H1 (cell line): Measurements from ENCODE around the gene GLTP. TPM values are rescaled to one million over a fixed set of nuclear protein-coding genes. Genes with fewer than 3 reads are reported as not detected.

ENCODE experiments used
- CTCF ChIA-PET: fragments of 300-600 bp; sonication (Branson Sonifier 250); formaldehyde crosslinking; loops from one replicate; lab custom pipeline; 2021; ENCODE audit not compliant: partially characterized antibody; lab: Charles Lee
- POLR2A ChIA-PET: fragments of 300-600 bp; sonication (Branson Sonifier 250); formaldehyde crosslinking; loops from one replicate; lab custom pipeline; 2021; ENCODE audit warnings: inconsistent platforms; ENCODE audit not compliant: partially characterized antibody; lab: Charles Lee
- DNase-seq, 2 experiments: peaks; one replicate each; pipeline versions ENCODE4 v3.0.0 to v3.0.0-alpha.2; 2010 to 2022; ENCODE audit warnings: low spot score in 2 of 2, low read depth in 1 of 2, mixed read lengths in 1 of 2
- FAIRE-seq: peaks from 2 replicates; lab custom pipeline; 2011; peaks lifted over from hg19 to GRCh38; lab: Jason Lieb, UNC
- H2AFZ ChIP-seq: 2 replicates; pipeline ENCODE4 v1.8.1; 2012; ENCODE audit warnings: low read length, inconsistent platforms
- H2AK5ac ChIP-seq: 2 replicates; pipeline ENCODE4 v1.6.1; 2013; ENCODE audit warnings: low read depth, low read length
- H2BK120ac ChIP-seq: replicated peaks from 2 replicates; pipeline ENCODE3; 2013; ENCODE audit warnings: low read depth, low read length, inconsistent platforms
- H2BK12ac ChIP-seq: 2 replicates; pipeline ENCODE4 v1.6.1; 2013; ENCODE audit warnings: low read depth, low read length
- H2BK15ac ChIP-seq: 2 replicates; pipeline ENCODE4 v1.6.1; 2013; ENCODE audit warnings: low read length
- H2BK20ac ChIP-seq: 2 replicates; pipeline ENCODE4 v1.6.1; 2013; ENCODE audit warnings: low read length
- H2BK5ac ChIP-seq: 2 replicates; pipeline ENCODE4 v1.6.1; 2013; ENCODE audit warnings: low read depth, low read length
- H3K14ac ChIP-seq: 2 replicates; pipeline ENCODE4 v1.6.1; 2013; ENCODE audit warnings: inconsistent platforms; ENCODE audit not compliant: insufficient read length
- H3K18ac ChIP-seq: 2 replicates; pipeline ENCODE4 v1.6.1; 2013; ENCODE audit warnings: low read length; ENCODE audit errors: extremely low read depth
- H3K23ac ChIP-seq: 2 replicates; pipeline ENCODE4 v1.6.1; 2013; ENCODE audit warnings: inconsistent platforms; ENCODE audit not compliant: insufficient read length
- H3K23me2 ChIP-seq: 2 replicates; pipeline ENCODE4 v1.6.1; 2013; ENCODE audit warnings: low read depth, low read length
- H3K27ac ChIP-seq: 2 replicates; pipeline ENCODE4 v1.6.1; 2011; ENCODE audit warnings: low read depth, low read length, inconsistent platforms
- H3K27me3 ChIP-seq, 4 experiments: replicated peaks in 1 of 4; 1 replicate in 1 of 4; 2 replicates in 3 of 4; pipeline versions ENCODE4 v1.6.1 to v1.8.1; 2011 to 2013; ENCODE audit warnings: low read length in 3 of 4, mild to moderate bottlenecking in 3 of 4, inconsistent platforms in 2 of 4, mixed read lengths in 2 of 4, moderate library complexity in 1 of 4; ENCODE audit not compliant: control insufficient read depth in 3 of 4, insufficient read depth in 3 of 4; ENCODE audit errors: extremely low read depth in 1 of 4
- H3K36me3 ChIP-seq, 4 experiments: 2 replicates each; pipeline versions ENCODE4 v1.6.1 to v1.8.1; 2011 to 2013; ENCODE audit warnings: mild to moderate bottlenecking in 4 of 4, low read length in 3 of 4, moderate library complexity in 2 of 4, control low read depth in 1 of 4, inconsistent platforms in 1 of 4; ENCODE audit not compliant: insufficient read depth in 4 of 4, control insufficient read depth in 2 of 4
- H3K4ac ChIP-seq: replicated peaks from 2 replicates; pipeline ENCODE3; 2013; ENCODE audit warnings: low read length, low read depth, mixed read lengths, inconsistent platforms; ENCODE audit not compliant: insufficient read length
- H3K4me1 ChIP-seq, 4 experiments: replicated peaks in 1 of 4; 1 replicate in 1 of 4; 2 replicates in 3 of 4; pipeline versions ENCODE4 v1.6.1 to v1.8.1; 2011 to 2013; ENCODE audit warnings: low read length in 3 of 4, inconsistent platforms in 2 of 4, mixed read lengths in 1 of 4; ENCODE audit not compliant: insufficient read depth in 4 of 4, control insufficient read depth in 3 of 4
- H3K4me2 ChIP-seq, 2 experiments: 2 replicates each; pipeline versions ENCODE4 v1.6.1 to v1.8.1; 2011 to 2013; ENCODE audit warnings: low read depth in 2 of 2, low read length in 2 of 2, control low read depth in 1 of 2, inconsistent platforms in 1 of 2, mild to moderate bottlenecking in 1 of 2; ENCODE audit not compliant: insufficient read depth in 1 of 2
- H3K4me3 ChIP-seq, 4 experiments: fragments of 200-600, 300-600 bp in 1 of 4; sonication (generic), shearing (Covaris generic), sonication (Bioruptor Twin) in 1 of 4; 2 replicates each; pipeline versions ENCODE4 v1.5.1 to v1.8.1; 2011 to 2016; ENCODE audit warnings: low read length in 4 of 4, low read depth in 3 of 4, control low read depth in 2 of 4, inconsistent platforms in 2 of 4, mild to moderate bottlenecking in 2 of 4, mixed read lengths in 1 of 4, moderate library complexity in 1 of 4; ENCODE audit not compliant: insufficient read depth in 2 of 4; ENCODE audit errors: extremely low read depth in 1 of 4
- H3K56ac ChIP-seq: replicated peaks from 2 replicates; pipeline ENCODE3; 2013; ENCODE audit warnings: low read depth, mild to moderate bottlenecking, mixed read lengths, low read length, inconsistent platforms; ENCODE audit not compliant: insufficient read length
- H3K79me1 ChIP-seq: 2 replicates; pipeline ENCODE4 v1.6.1; 2013; ENCODE audit warnings: low read depth, low read length, control low read depth
- H3K79me2 ChIP-seq, 2 experiments: 2 replicates each; pipeline versions ENCODE4 v1.6.1 to v1.8.1; 2012 to 2013; ENCODE audit warnings: low read length in 2 of 2, mild to moderate bottlenecking in 2 of 2, inconsistent platforms in 1 of 2; ENCODE audit not compliant: insufficient read depth in 2 of 2, control insufficient read depth in 1 of 2
- H3K9ac ChIP-seq, 4 experiments: replicated peaks in 1 of 4; 1 replicate in 1 of 4; 2 replicates in 3 of 4; pipeline versions ENCODE4 v1.6.1 to v1.8.1; 2011 to 2013; ENCODE audit warnings: low read depth in 3 of 4, low read length in 3 of 4, control low read depth in 2 of 4, mild to moderate bottlenecking in 2 of 4, moderate library complexity in 2 of 4, inconsistent platforms in 1 of 4; ENCODE audit errors: extremely low read depth in 1 of 4
- H3K9me3 ChIP-seq, 2 experiments: 2 replicates each; pipeline versions ENCODE4 v1.6.1 to v1.8.1; 2012 to 2013; ENCODE audit warnings: mild to moderate bottlenecking in 2 of 2, moderate library complexity in 2 of 2, control low read depth in 1 of 2, inconsistent platforms in 1 of 2, low read depth in 1 of 2, low read length in 1 of 2, mixed read lengths in 1 of 2; ENCODE audit not compliant: insufficient read depth in 2 of 2
- H4K20me1 ChIP-seq, 2 experiments: replicated peaks in 1 of 2; 2 replicates each; pipeline versions ENCODE3 to v1.8.1; 2011 to 2013; ENCODE audit warnings: inconsistent platforms in 2 of 2, low read length in 2 of 2, mild to moderate bottlenecking in 1 of 2; ENCODE audit not compliant: insufficient read depth in 2 of 2, control insufficient read depth in 1 of 2
- H4K5ac ChIP-seq: 2 replicates; pipeline ENCODE4 v1.6.1; 2013; ENCODE audit warnings: low read length, low read depth, mixed read lengths, inconsistent platforms; ENCODE audit not compliant: insufficient read length
- H4K8ac ChIP-seq: 2 replicates; pipeline ENCODE4 v1.8.0; 2013; ENCODE audit warnings: mild to moderate bottlenecking, moderate library complexity, low read length, inconsistent platforms; ENCODE audit not compliant: insufficient read depth; ENCODE audit errors: extremely low read depth
- H4K91ac ChIP-seq: replicated peaks from 2 replicates; pipeline ENCODE3; 2013; ENCODE audit warnings: low read length, mixed read lengths, inconsistent platforms; ENCODE audit not compliant: insufficient read length
- ASH2L ChIP-seq: fragments of 200-600, 300-600 bp; sonication (generic); IDR thresholded peaks from one replicate; pipeline ENCODE4 v1.7.1; 2017; ENCODE audit warnings: low read length
- BACH1 ChIP-seq: IDR thresholded peaks from 2 replicates; pipeline ENCODE4 v1.6.1; 2012; ENCODE audit warnings: low read length, improper control_type of control experiment
- BCL11A ChIP-seq, 2 experiments: IDR thresholded peaks; one replicate each; pipeline ENCODE4 v1.6.1; 2011; ENCODE audit warnings: low read depth in 2 of 2, low read length in 2 of 2, mild to moderate bottlenecking in 2 of 2
- BRCA1 ChIP-seq: IDR thresholded peaks from 2 replicates; pipeline ENCODE4 v1.6.1; 2012; ENCODE audit warnings: low read depth, low read length, improper control_type of control experiment
- CBX8 ChIP-seq: fragments of 300-800, 300-1000 bp; sonication (generic); IDR thresholded peaks from 2 replicates; pipeline ENCODE4 v1.7.1; 2016; ENCODE audit warnings: low read depth, low read length, borderline replicate concordance
- CHD1 ChIP-seq: IDR thresholded peaks from 2 replicates; pipeline ENCODE4 v1.6.1; 2012; ENCODE audit warnings: low read depth, low read length, improper control_type of control experiment
- CHD2 ChIP-seq: IDR thresholded peaks from 2 replicates; pipeline ENCODE4 v1.6.1; 2012; ENCODE audit warnings: low read length, improper control_type of control experiment
- CREB1 ChIP-seq: IDR thresholded peaks from 2 replicates; pipeline ENCODE4 v1.6.1; 2012; ENCODE audit warnings: inconsistent platforms
- GTF2F1 ChIP-seq: IDR thresholded peaks from 2 replicates; pipeline ENCODE4 v1.6.1; 2012; ENCODE audit warnings: low read depth, low read length, improper control_type of control experiment, borderline replicate concordance
- HDAC2 ChIP-seq, 2 experiments: fragments of 300-600 bp in 1 of 2; sonication (generic) in 1 of 2; IDR thresholded peaks; 2 replicates each; pipeline ENCODE4 v1.6.1; 2011 to 2012; ENCODE audit warnings: low read depth in 2 of 2, low read length in 2 of 2, mild to moderate bottlenecking in 2 of 2, moderate library complexity in 2 of 2, borderline replicate concordance in 1 of 2, inconsistent platforms in 1 of 2
- JUN ChIP-seq: IDR thresholded peaks from 2 replicates; pipeline ENCODE4 v1.6.1; 2011; ENCODE audit warnings: low read depth, mild to moderate bottlenecking, improper control_type of control experiment, low read length
- JUND ChIP-seq: IDR thresholded peaks from 2 replicates; pipeline ENCODE4 v1.6.1; 2011; ENCODE audit warnings: mild to moderate bottlenecking, improper control_type of control experiment, low read length
- KDM5A ChIP-seq: fragments of 200-600 bp; IDR thresholded peaks from 2 replicates; pipeline ENCODE4 v1.7.1; 2012; ENCODE audit warnings: mild to moderate bottlenecking, low read length, inconsistent platforms, mixed read lengths
- SIRT6 ChIP-seq: IDR thresholded peaks from one replicate; pipeline ENCODE4 v1.7.1; 2012; ENCODE audit warnings: low read length, inconsistent platforms
- SIX5 ChIP-seq: IDR thresholded peaks from 2 replicates; pipeline ENCODE4 v1.6.1; 2011; ENCODE audit warnings: mild to moderate bottlenecking, low read depth, low read length
- TBP ChIP-seq: IDR thresholded peaks from 2 replicates; pipeline ENCODE4 v1.6.1; 2011; ENCODE audit warnings: low read depth, low read length, improper control_type of control experiment
- ZNF274 ChIP-seq: IDR thresholded peaks from 2 replicates; pipeline ENCODE4 v1.7.0; 2012; ENCODE audit warnings: low read length, borderline replicate concordance; ENCODE audit errors: extremely low read depth
- WGBS, 2 experiments: shearing (Covaris generic) in 1 of 2; methylation state at CpG; one replicate each; pipeline versions ENCODE4 v1.1.6 to v1.1.7; 2013 to 2015; ENCODE audit warnings: low lambda C conversion rate in 2 of 2, mixed read lengths in 2 of 2, inconsistent platforms in 1 of 2, low coverage in 1 of 2, missing lambda C conversion rate in 1 of 2; ENCODE audit not compliant: insufficient replicate concordance in 2 of 2, insufficient coverage in 1 of 2, insufficient read length in 1 of 2; ENCODE audit errors: extremely low coverage in 1 of 2, missing lambda C conversion rate in 1 of 2; 5-methylcytosine and 5-hydroxymethylcytosine counted together
- polyA plus RNA-seq, 7 experiments: library from polyadenylated mRNA; depleted of rRNA in 3 of 7; stranded (reverse) in 5 of 7; unstranded in 2 of 7; fragments of >200 nt in 5 of 7; fragments of 200-250 nt in 2 of 7; gene quantifications; 1 replicate in 5 of 7; 2 replicates in 1 of 7; 4 replicates in 1 of 7; pipeline versions ENCODE4 v1.2.1 to v1.2.3, GENCODE V29; 2011 to 2013; ENCODE audit warnings: missing spikeins in 2 of 7, mixed read lengths in 2 of 7
- total RNA-seq: library from RNA; stranded (reverse); fragmentation: NEBNext Ultra II Directional; extraction: Animal tissue kit (Norgen Biotek cat#: 25700); gene quantifications from 2 replicates; pipeline ENCODE4 v1.2.1, GENCODE V29; 2021

Gene GLTP
- total and polyA plus RNA-seq, 2 of the 8 experiments (the other 6 are each of a cell fraction or from before 2014, with no cell fraction given) = 9.8 to 26.1 TPM

DNA sequence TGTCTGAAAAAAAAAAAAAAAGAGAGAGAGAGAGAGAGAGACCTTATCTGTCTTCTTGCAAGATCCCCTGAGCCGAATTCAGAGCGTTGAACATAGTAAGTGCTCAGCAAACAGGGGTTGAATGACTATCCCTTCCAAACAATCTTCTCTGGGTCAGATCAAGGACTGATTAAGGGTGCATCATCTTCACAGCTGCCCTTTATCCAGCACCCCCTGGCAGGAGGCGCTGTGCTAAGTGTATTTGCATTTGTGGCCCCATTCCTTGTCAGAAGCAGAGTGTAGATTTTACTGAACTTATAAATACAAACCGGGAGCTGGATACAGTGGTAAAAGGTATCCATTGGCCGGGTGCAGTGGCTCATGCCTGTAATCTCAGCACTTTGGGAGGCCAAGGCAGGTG is 38.3 kb downstream of the GLTP start:
- H2AK5ac ChIP-seq = no peak overlapping the region
- POLR2A ChIA-PET = interaction anchor here (2.1 kb wide), 1 partner anchor 10 kb away, joined by 9 read pairs; the partner anchor contains the start of gene TRPV4
- no peak overlapping the region for H2BK20ac ChIP-seq
- DNase-seq = no peak
- H3K9me3 ChIP-seq = no peaks in the 10 kb centered on the region
- H3K4ac ChIP-seq = no peak overlapping the region
- no peak overlapping the region for H3K27ac ChIP-seq
- no peaks in the 10 kb centered on the region for H3K79me1 ChIP-seq
- WGBS, 2 experiments = 92% methylated on average over 5 of the region's 5 CpGs; no CpG with 5 or more reads in 1 of the 2 experiments
- H2BK5ac ChIP-seq = no peak overlapping the region
- no peak for FAIRE-seq
- H2BK12ac ChIP-seq = no peak overlapping the region
- H3K56ac ChIP-seq = no peak overlapping the region
- H3K14ac ChIP-seq = no peak overlapping the region
- no peaks in the 10 kb centered on the region for H3K23me2 ChIP-seq
- H3K36me3 ChIP-seq = no peaks in the 10 kb centered on the region
- H2BK120ac ChIP-seq = no peak overlapping the region
- no peak overlapping the region for H3K18ac ChIP-seq
- no peak overlapping the region for H4K5ac ChIP-seq
- no peak overlapping the region for H4K91ac ChIP-seq
- no peaks in the 10 kb centered on the region for H3K27me3 ChIP-seq
- CTCF ChIA-PET = interaction anchor here (0.7 to 10.9 kb wide), 11 partner anchors 10 to 171 kb away, joined by 3 to 183 read pairs (median 3); partner anchors contain the start of gene TRPV4
- no peak overlapping the region for H2BK15ac ChIP-seq
- no peak overlapping the region for H3K9ac ChIP-seq
- H3K4me2 ChIP-seq = no peak overlapping the region
- no peak overlapping the region for H3K4me3 ChIP-seq
- peaks cover 0 to 7% (median 4%) of the 10 kb centered on the region in 4 experiments; a peak in 5 of 7 replicates for H3K4me1 ChIP-seq
- H3K79me2 ChIP-seq = no peaks in the 10 kb centered on the region
- no peak overlapping the region for H4K8ac ChIP-seq
- H4K20me1 ChIP-seq = no peaks in the 10 kb centered on the region
- H2AFZ ChIP-seq = no peak overlapping the region
- H3K23ac ChIP-seq = no peak overlapping the region
- TF ChIP-seq JUND (no peak), BRCA1 (no peak), SIX5 (no peak), KDM5A (no peak), TBP (no peak), CHD2 (no peak), CBX8 (no peak), ZNF274 (no peak), BACH1 (no peak), CHD1 (no peak), GTF2F1 (no peak), ASH2L (no peak), SIRT6 (no peak), HDAC2 (IDR thresholded peaks at IDR 0.05; ENCODE audit: borderline replicate concordance in 1 of 2, low read depth in 2 of 2, low read length in 2 of 2) (no peak), CREB1 (no peak), JUN (no peak), BCL11A (IDR thresholded peaks at IDR 0.05; ENCODE audit: low read depth in 2 of 2, low read length in 2 of 2) (no peak)
